Parathyroid adenoma (tissue), 2 donors: Measurements from ENCODE around the gene SLC44A5.
"Not testable (repeated sequence)": the region's sequence is repeated elsewhere in the genome, so short reads cannot be mapped to it uniquely, and the experiment has no call there.

Experiments used
- H2AFZ ChIP-seq: fragments of 300-600 bp; sonication (generic); one replicate; pipeline ENCODE4 v1.7.0; 2017; ENCODE audit warnings: antibody characterized with exemption, mild to moderate bottlenecking
- H3K27ac ChIP-seq: fragments of 300-600 bp; sonication (generic); one replicate; pipeline ENCODE4 v1.7.0; 2017
- H3K27me3 ChIP-seq: fragments of 300-600 bp; sonication (generic); one replicate; pipeline ENCODE4 v1.7.0; 2017; ENCODE audit warnings: low read length; ENCODE audit not compliant: control insufficient read depth, insufficient read depth
- H3K36me3 ChIP-seq: fragments of 300-600 bp; sonication (generic); one replicate; pipeline ENCODE4 v1.7.0; 2017; ENCODE audit warnings: low read length; ENCODE audit not compliant: control insufficient read depth, insufficient read depth
- H3K4me1 ChIP-seq: fragments of 300-600 bp; sonication (generic); one replicate; pipeline ENCODE4 v1.7.0; 2017; ENCODE audit warnings: control low read depth
- H3K4me2 ChIP-seq: fragments of 300-600 bp; sonication (generic); one replicate; pipeline ENCODE4 v1.7.0; 2017; ENCODE audit warnings: low read length
- H3K4me3 ChIP-seq: fragments of 300-600 bp; sonication (generic); one replicate; pipeline ENCODE4 v1.7.0; 2017; ENCODE audit warnings: low read depth, low read length
- H3K79me2 ChIP-seq: fragments of 300-600 bp; sonication (generic); one replicate; pipeline ENCODE4 v1.7.0; 2017; ENCODE audit warnings: control low read depth
- H3K9ac ChIP-seq: fragments of 300-600 bp; sonication (generic); one replicate; pipeline ENCODE4 v1.7.0; 2017; ENCODE audit warnings: mild to moderate bottlenecking
- H3K9me3 ChIP-seq: fragments of 300-600 bp; sonication (generic); one replicate; pipeline ENCODE4 v1.7.0; 2017; ENCODE audit warnings: low read length; ENCODE audit not compliant: control insufficient read depth
- CTCF ChIP-seq: fragments of 300-600 bp; sonication (generic); IDR thresholded peaks from one replicate; pipeline ENCODE4 v1.7.0; 2017; ENCODE audit warnings: antibody characterized with exemption, mild to moderate bottlenecking
- donor health status: primary hyperparathyroidism.

The SLC44A5 gene

GRCh38 chr1:75613916-75614315, 3.0 kb upstream of the SLC44A5 start:
- Histone ChIP-seq H3K27ac (no peak overlapping the region), H3K79me2 (no peaks in the 10 kb centered on the region), H2AFZ (no peak overlapping the region), H3K36me3 (no peaks in the 10 kb centered on the region), H3K27me3 (no peaks in the 10 kb centered on the region), H3K4me1 (no peaks in the 10 kb centered on the region), H3K4me2 (no peak overlapping the region), H3K9me3 (no peaks in the 10 kb centered on the region), H3K4me3 (no peak overlapping the region), H3K9ac (no peak overlapping the region)
- TF ChIP-seq CTCF, result no peak

- Histone ChIP-seq H3K9me3 (no peaks in the 10 kb centered on the region), H3K36me3 (no peaks in the 10 kb centered on the region), H3K79me2 (no peaks in the 10 kb centered on the region), H3K4me1 (no peaks in the 10 kb centered on the region), H3K9ac (no peak overlapping the region), H3K4me2 (no peak overlapping the region), H2AFZ (no peak overlapping the region), H3K27ac (no peak overlapping the region), H3K27me3 (no peaks in the 10 kb centered on the region), H3K4me3 (no peak overlapping the region)
- TF ChIP-seq CTCF, result no peak
These were observed 2.1 kb upstream of the SLC44A5 start for GRCh38 chr1:75612976-75613375.

- Histone ChIP-seq H3K4me1 (no peaks in the 10 kb centered on the region), H3K9ac (no peak overlapping the region), H3K79me2 (no peaks in the 10 kb centered on the region), H3K9me3 (no peaks in the 10 kb centered on the region), H2AFZ (no peak overlapping the region), H3K27me3 (no peaks in the 10 kb centered on the region), H3K4me2 (no peak overlapping the region), H3K27ac (no peak overlapping the region), H3K36me3 (no peaks in the 10 kb centered on the region), H3K4me3 (no peak overlapping the region)
- TF ChIP-seq CTCF, result no peak
These were observed 8.4 kb downstream of the SLC44A5 start for GRCh38 chr1:75602486-75602885.

- Histone ChIP-seq H2AFZ (no peak overlapping the region), H3K4me1 (no peaks in the 10 kb centered on the region), H3K9me3 (no peaks in the 10 kb centered on the region), H3K36me3 (no peaks in the 10 kb centered on the region), H3K9ac (no peak overlapping the region), H3K4me3 (no peak overlapping the region), H3K4me2 (no peak overlapping the region), H3K79me2 (no peaks in the 10 kb centered on the region), H3K27ac (no peak overlapping the region), H3K27me3 (no peaks in the 10 kb centered on the region)
- no peak for TF ChIP-seq CTCF
These were observed 10.1 kb downstream of the SLC44A5 start for GRCh38 chr1:75600781-75601180.

- Histone ChIP-seq H2AFZ (no peak overlapping the region), H3K79me2 (no peaks in the 10 kb centered on the region), H3K9ac (no peak overlapping the region), H3K27me3 (no peaks in the 10 kb centered on the region), H3K9me3 (no peaks in the 10 kb centered on the region), H3K4me3 (no peak overlapping the region), H3K27ac (no peak overlapping the region), H3K4me2 (no peak overlapping the region), H3K4me1 (no peaks in the 10 kb centered on the region), H3K36me3 (no peaks in the 10 kb centered on the region)
- TF ChIP-seq CTCF, result no peak
These were observed 16.6 kb downstream of the SLC44A5 start for GRCh38 chr1:75594327-75594726.

GRCh38 chr1:75593457-75593856, 17.5 kb downstream of the SLC44A5 start:
- H3K36me3 ChIP-seq, H3K27me3 ChIP-seq, H3K27ac ChIP-seq, H3K4me3 ChIP-seq, H3K4me2 ChIP-seq, H3K9ac ChIP-seq, H3K79me2 ChIP-seq, H3K4me1 ChIP-seq, H3K9me3 ChIP-seq, H2AFZ ChIP-seq: not testable (repeated sequence)
